Smooth muscle cell (in vitro differentiated cells): ENCODE data around the gene SRSF3. TPM values are rescaled to one million over a fixed set of nuclear protein-coding genes. Genes with fewer than 3 reads are reported as not detected.

Source experiments
- DNase-seq: peaks from one replicate; lab custom pipeline; 2025; ENCODE audit not compliant: unreplicated experiment; lab: John Stamatoyannopoulos, UW
- H2AFZ ChIP-seq: fragments of 200-600 bp; sonication (generic); 2 replicates; pipeline ENCODE4 v1.6.0; 2016; ENCODE audit warnings: antibody characterized with exemption, low read depth, mild to moderate bottlenecking
- H3F3A ChIP-seq: fragments of 200-600 bp; sonication (generic); 2 replicates; pipeline ENCODE4 v1.6.0; 2017; ENCODE audit warnings: antibody characterized with exemption, low read depth
- H3K27ac ChIP-seq: fragments of 200-600 bp; sonication (generic); 2 replicates; pipeline ENCODE4 v1.5.1; 2016; ENCODE audit warnings: low read depth, mild to moderate bottlenecking
- H3K27me3 ChIP-seq: fragments of 200-600 bp; sonication (generic); 2 replicates; pipeline ENCODE4 v1.6.1; 2016; ENCODE audit warnings: low read depth, mild to moderate bottlenecking
- H3K36me3 ChIP-seq: fragments of 200-600 bp; sonication (generic); 2 replicates; pipeline ENCODE4 v1.5.1; 2016; ENCODE audit warnings: low read depth
- H3K4me1 ChIP-seq: fragments of 200-600 bp; sonication (generic); 2 replicates; pipeline ENCODE4 v1.5.1; 2016; ENCODE audit warnings: low read depth
- H3K4me2 ChIP-seq: fragments of 200-600 bp; sonication (generic); 2 replicates; pipeline ENCODE4 v1.6.0; 2016; ENCODE audit warnings: mild to moderate bottlenecking
- H3K4me3 ChIP-seq: fragments of 200-600 bp; sonication (generic); 2 replicates; pipeline ENCODE4 v1.5.1; 2016; ENCODE audit warnings: mild to moderate bottlenecking
- H3K79me2 ChIP-seq: fragments of 200-600 bp; sonication (generic); 2 replicates; pipeline ENCODE4 v1.6.0; 2016; ENCODE audit warnings: low read depth, mild to moderate bottlenecking
- H3K9ac ChIP-seq: fragments of 200-600 bp; sonication (generic); 2 replicates; pipeline ENCODE4 v1.6.0; 2016; ENCODE audit warnings: low read depth
- H3K9me3 ChIP-seq: fragments of 200-600 bp; sonication (generic); replicated peaks from 2 replicates; pipeline ENCODE4 v1.5.1; 2016; ENCODE audit warnings: low read depth
- H4K20me1 ChIP-seq: fragments of 200-600 bp; sonication (generic); 2 replicates; pipeline ENCODE4 v1.6.0; 2016; ENCODE audit warnings: low read depth
- CTCF ChIP-seq: fragments of 200-600 bp; sonication (generic); IDR thresholded peaks from 2 replicates; pipeline ENCODE4 v1.5.1; 2017; ENCODE audit warnings: borderline replicate concordance, mild to moderate bottlenecking, antibody characterized with exemption; ENCODE audit not compliant: insufficient read depth, poor library complexity, severe bottlenecking
- WGBS: methylation state at CpG from one replicate; pipeline ENCODE4 v1.1.7; 2016; ENCODE audit warnings: low lambda C conversion rate; 5-methylcytosine and 5-hydroxymethylcytosine counted together
- polyA plus RNA-seq: library from polyadenylated mRNA; unstranded; fragments of >200 nt; fragmentation: Nextera tagmentation; extraction: Ambion mirVana; gene quantifications from 2 replicates; pipeline ENCODE4 v1.2.1, GENCODE V29; 2016
- total RNA-seq: library from RNA; depleted of rRNA; stranded (reverse); fragments of >200 nt; gene quantifications from 2 replicates; pipeline ENCODE4 v1.2.3, GENCODE V29; 2014

SRSF3 gene
- total and polyA plus RNA-seq, 2 experiments from 2014 or later, result 158 to 179 TPM

- Histone ChIP-seq H4K20me1 (peaks cover 41% of the 10 kb centered on the region), H3K9me3 (no peaks in the 10 kb centered on the region), H3K27me3 (no peaks in the 10 kb centered on the region), H3K9ac (peak within 1 kb of the TSS; percentile 90), H3K27ac (peak within 1 kb of the TSS; percentile 86), H3K4me1 (peaks cover 23% of the 10 kb centered on the region), H3K4me3 (peak within 1 kb of the TSS; percentile 88), H3K36me3 (no peaks in the 10 kb centered on the region), H3K79me2 (peaks cover 48% of the 10 kb centered on the region), H3K4me2 (peak within 1 kb of the TSS; percentile 94), H3F3A (peaks cover 8% of the 10 kb centered on the region), H2AFZ (peak within 1 kb of the TSS; percentile 96)
- 2% methylated on average over 51 of the region's 51 CpGs for WGBS
- peak; percentile 76 for DNase-seq
- no peak for TF ChIP-seq CTCF
Observed at GRCh38 chr6:36546920-36547645, 47.1 kb upstream of the SRSF3 start, which contains the start of gene STK38. Gene STK38, minus strand, starts transcription at chr6:36547479. Its CDS starts 7,277 bp downstream, at chr6:36540202.

- Histone ChIP-seq H3K4me3 (peak overlapping the region; percentile 88), H3K4me1 (peaks cover 23% of the 10 kb centered on the region), H3F3A (peaks cover 8% of the 10 kb centered on the region), H3K79me2 (peaks cover 41% of the 10 kb centered on the region), H3K27ac (no peak overlapping the region), H3K9ac (no peak overlapping the region), H3K27me3 (no peaks in the 10 kb centered on the region), H3K36me3 (no peaks in the 10 kb centered on the region), H3K4me2 (peak overlapping the region; percentile 94), H4K20me1 (peaks cover 34% of the 10 kb centered on the region), H3K9me3 (no peaks in the 10 kb centered on the region), H2AFZ (peak overlapping the region; percentile 12)
- DNase-seq, result no peak
- no peak for TF ChIP-seq CTCF
- 70% methylated on average over 13 of the region's 13 CpGs for whole genome bisulfite sequencing
Observed at GRCh38 chr6:36547646-36548400, 46.3 kb upstream of the SRSF3 start.

GRCh38 chr6:36548401-36548743 lies 45.8 kb upstream of the SRSF3 start:
- Histone ChIP-seq H4K20me1 (peaks cover 32% of the 10 kb centered on the region), H2AFZ (peak overlapping the region; percentile 12), H3K27ac (no peak overlapping the region), H3K4me1 (peaks cover 23% of the 10 kb centered on the region), H3K36me3 (no peaks in the 10 kb centered on the region), H3K9me3 (no peaks in the 10 kb centered on the region), H3K9ac (no peak overlapping the region), H3K4me2 (no peak overlapping the region), H3K4me3 (no peak overlapping the region), H3K27me3 (no peaks in the 10 kb centered on the region), H3K79me2 (peaks cover 35% of the 10 kb centered on the region), H3F3A (peaks cover 8% of the 10 kb centered on the region)
- no peak for TF ChIP-seq CTCF
- no peak for DNase-seq
- WGBS, result 90% methylated on average over 2 of the region's 2 CpGs
